ENCODE data around the gene RSL1D1. TPM values are rescaled to one million over a fixed set of nuclear protein-coding genes. Genes with fewer than 3 reads are reported as not detected.

The RSL1D1 gene
- polyA plus RNA-seq, 3 donors, result 46.1 to 182 (median 124) TPM

DNA sequence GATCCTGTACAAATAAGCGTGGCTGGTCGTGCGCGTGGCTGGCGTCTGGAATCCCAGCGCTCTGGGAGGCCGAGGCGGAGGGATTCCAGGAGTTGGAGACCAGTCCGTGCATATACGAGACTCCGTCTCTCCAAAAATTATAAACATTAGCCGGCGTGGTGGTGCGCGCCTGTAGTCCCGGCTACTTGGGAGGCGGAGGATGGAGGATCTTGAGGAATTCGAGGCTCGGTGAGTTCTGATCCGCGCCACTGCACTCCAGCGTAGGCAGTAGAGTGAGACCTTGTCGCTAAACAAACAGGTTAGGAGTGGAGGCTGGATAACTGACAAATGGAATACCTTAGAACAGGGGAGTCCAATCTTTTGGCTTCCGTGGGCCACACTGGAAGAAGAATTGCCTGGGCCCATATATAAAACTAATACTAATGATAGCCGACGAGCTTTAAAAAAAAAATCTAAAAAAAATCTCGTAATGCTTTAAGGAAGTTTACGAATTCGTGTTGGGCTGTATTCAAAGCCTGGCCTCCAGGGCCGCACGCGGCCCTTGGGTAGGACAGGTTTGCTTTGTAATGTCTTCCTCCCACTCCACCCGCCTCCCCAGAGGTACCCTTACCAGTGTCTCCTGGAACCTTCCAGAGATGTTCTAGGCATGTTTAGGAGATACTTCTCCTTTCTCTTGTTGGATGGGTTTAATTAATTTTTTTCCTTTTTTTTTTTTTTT, 909 bp upstream of the RSL1D1 start:
- WGBS (ENCODE audit: insufficient coverage), result 43% methylated on average over 16 of the region's 33 CpGs

GRCh38 chr16:11848842-11849241, 2.5 kb downstream of the RSL1D1 start:
- peaks cover 21% of the 10 kb centered on the region for H3K4me1 Mint-ChIP-seq
- Histone ChIP-seq H3K9me3 (replicated peaks in 1 of 2; ENCODE audit: control insufficient read depth in 1 of 2, insufficient read depth in 1 of 2, low read length in 2 of 2) (no peaks in the 10 kb centered on the region), H4K20me1 (ENCODE audit: insufficient read depth, low read length) (peaks cover 64% of the 10 kb centered on the region), H3K9ac (ENCODE audit: insufficient read depth, low read length, poor library complexity, severe bottlenecking) (no peak overlapping the region), H3K36me3 (replicated peaks in 1 of 2; ENCODE audit: control insufficient read depth in 1 of 2, insufficient read depth in 2 of 2, low read length in 2 of 2) (peaks cover 54 to 56% of the 10 kb centered on the region in 2 donors), H2AFZ (ENCODE audit: insufficient read depth, low read depth, low read length, poor library complexity, severe bottlenecking) (no peak overlapping the region), H3K4me1 (ENCODE audit: control insufficient read depth in 1 of 2, insufficient read depth in 2 of 2, low read length in 2 of 2) (peaks cover 19 to 26% of the 10 kb centered on the region in 2 donors), H3K4me3 (replicated peaks in 1 of 3; ENCODE audit: low read depth in 2 of 3, low read length in 3 of 3) (no peak overlapping the region), H3K79me2 (ENCODE audit: insufficient read depth, low read length) (peaks cover 93% of the 10 kb centered on the region), H3K27me3 (ENCODE audit: control insufficient read depth in 2 of 2, insufficient read depth in 2 of 2, low read length in 2 of 2) (no peaks in the 10 kb centered on the region), H3K27ac (ENCODE audit: low read depth in 1 of 2, low read length in 2 of 2) (peak overlapping the region in 1 of 2 donors; percentile 1), H3K4me2 (replicated peaks; ENCODE audit: extremely low read depth, low read length, poor library complexity, severe bottlenecking) (no peak overlapping the region)
- peaks cover 52 to 59% of the 10 kb centered on the region in 2 donors for H3K36me3 Mint-ChIP-seq
- TF ChIP-seq, protein P1, sequence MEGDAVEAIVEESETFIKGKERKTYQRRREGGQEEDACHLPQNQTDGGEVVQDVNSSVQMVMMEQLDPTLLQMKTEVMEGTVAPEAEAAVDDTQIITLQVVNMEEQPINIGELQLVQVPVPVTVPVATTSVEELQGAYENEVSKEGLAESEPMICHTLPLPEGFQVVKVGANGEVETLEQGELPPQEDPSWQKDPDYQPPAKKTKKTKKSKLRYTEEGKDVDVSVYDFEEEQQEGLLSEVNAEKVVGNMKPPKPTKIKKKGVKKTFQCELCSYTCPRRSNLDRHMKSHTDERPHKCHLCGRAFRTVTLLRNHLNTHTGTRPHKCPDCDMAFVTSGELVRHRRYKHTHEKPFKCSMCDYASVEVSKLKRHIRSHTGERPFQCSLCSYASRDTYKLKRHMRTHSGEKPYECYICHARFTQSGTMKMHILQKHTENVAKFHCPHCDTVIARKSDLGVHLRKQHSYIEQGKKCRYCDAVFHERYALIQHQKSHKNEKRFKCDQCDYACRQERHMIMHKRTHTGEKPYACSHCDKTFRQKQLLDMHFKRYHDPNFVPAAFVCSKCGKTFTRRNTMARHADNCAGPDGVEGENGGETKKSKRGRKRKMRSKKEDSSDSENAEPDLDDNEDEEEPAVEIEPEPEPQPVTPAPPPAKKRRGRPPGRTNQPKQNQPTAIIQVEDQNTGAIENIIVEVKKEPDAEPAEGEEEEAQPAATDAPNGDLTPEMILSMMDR (IDR thresholded peaks at IDR 0.05), result no peak
- intact Hi-C loops (cut with micrococcal nuclease), result no loop called here
- no peak for DNase-seq
- H3K4me3 Mint-ChIP-seq, result no peak overlapping the region
- H3K27me3 Mint-ChIP-seq (ENCODE audit: low read depth in 3 of 3), result peaks cover 0 to 2% (median 0%) of the 10 kb centered on the region in 3 donors
- no CpG with 5 or more reads among the region's 3 CpGs for WGBS (ENCODE audit: insufficient coverage)
- H3K9me3 Mint-ChIP-seq, result no peaks in the 10 kb centered on the region
- H3K27ac Mint-ChIP-seq, result peak overlapping the region in 2 of 7 donors; percentile 43 to 79

More for the DNA sequence above, 909 bp upstream of the RSL1D1 start:
- Mint-ChIP-seq H3K4me3 (peak overlapping the region; percentile 95 to 96), H3K4me1 (peaks cover 30% of the 10 kb centered on the region), H3K9me3 (no peaks in the 10 kb centered on the region), H3K27me3 (ENCODE audit: low read depth in 3 of 3) (peaks cover 0 to 2% (median 2%) of the 10 kb centered on the region in 3 donors), H3K36me3 (peaks cover 27 to 41% of the 10 kb centered on the region in 2 donors), H3K27ac (peak overlapping the region; percentile 95 to 98 (median 97))
- Histone ChIP-seq H3K4me1 (ENCODE audit: control insufficient read depth in 1 of 2, insufficient read depth in 2 of 2, low read length in 2 of 2) (peaks cover 19 to 26% of the 10 kb centered on the region in 2 donors), H3K9me3 (replicated peaks in 1 of 2; ENCODE audit: control insufficient read depth in 1 of 2, insufficient read depth in 1 of 2, low read length in 2 of 2) (no peaks in the 10 kb centered on the region), H4K20me1 (ENCODE audit: insufficient read depth, low read length) (peaks cover 50% of the 10 kb centered on the region), H3K36me3 (replicated peaks in 1 of 2; ENCODE audit: control insufficient read depth in 1 of 2, insufficient read depth in 2 of 2, low read length in 2 of 2) (peaks cover 24 to 26% of the 10 kb centered on the region in 2 donors), H3K27ac (ENCODE audit: low read depth in 1 of 2, low read length in 2 of 2) (peak overlapping the region; percentile 81 to 95), H3K79me2 (ENCODE audit: insufficient read depth, low read length) (peaks cover 95% of the 10 kb centered on the region), H2AFZ (ENCODE audit: insufficient read depth, low read depth, low read length, poor library complexity, severe bottlenecking) (peak overlapping the region; percentile 98), H3K4me3 (replicated peaks in 1 of 3; ENCODE audit: low read depth in 2 of 3, low read length in 3 of 3) (peak overlapping the region; percentile 79 to 94 (median 85)), H3K9ac (ENCODE audit: insufficient read depth, low read length, poor library complexity, severe bottlenecking) (peak overlapping the region; percentile 94), H3K27me3 (ENCODE audit: control insufficient read depth in 2 of 2, insufficient read depth in 2 of 2, low read length in 2 of 2) (no peaks in the 10 kb centered on the region), H3K4me2 (replicated peaks; ENCODE audit: extremely low read depth, low read length, poor library complexity, severe bottlenecking) (peak overlapping the region; percentile 97)
- intact Hi-C loops (cut with micrococcal nuclease), result loop anchor here (5.0 to 10.0 kb wide), 4 partner anchors 55 to 110 kb away; partner anchors contain the start of genes GSPT1 (in 2 of the 2), TXNDC11 (in 1 of the 2) and ZC3H7A (in 1 of the 2)
- TF ChIP-seq, protein P1 (IDR thresholded peaks at IDR 0.05), result no peak
- no peak for DNase-seq

All from CD14-positive monocyte (primary cell).